Suprapubic skin (tissue), 4 donors: Measurements from ENCODE around the gene IKZF1.

ENCODE experiments used
- CTCF ChIP-seq, 2 donors: fragments of 200-600 bp in 1 of 2; fragments of 450-650 bp in 1 of 2; sonication (generic) in 1 of 2; IDR thresholded peaks; one replicate each; pipeline ENCODE4 v1.5.1; 2016 to 2019; ENCODE audit warnings: antibody characterized with exemption in 2 of 2, mild to moderate bottlenecking in 1 of 2, moderate library complexity in 1 of 2
- EP300 ChIP-seq: sonication (generic); formaldehyde crosslinking; IDR thresholded peaks from one replicate; pipeline ENCODE4 v1.6.1; 2017; ENCODE audit warnings: antibody characterized with exemption
- POLR2AphosphoS5 ChIP-seq, 3 donors: sonication (generic); formaldehyde crosslinking; IDR thresholded peaks; one replicate each; pipeline ENCODE4 v1.6.1; 2017; ENCODE audit warnings: antibody characterized with exemption in 3 of 3

- TF ChIP-seq POLR2AphosphoS5 (IDR thresholded peaks at IDR 0.05): no peak
- TF ChIP-seq CTCF (IDR thresholded peaks at IDR 0.05): no peak
- TF ChIP-seq EP300: no peak
Measured at GRCh38 chr7:50334341-50334994, 30.0 kb downstream of the IKZF1 start.
